A549 (cell line): ENCODE data around the gene ATP1B3.

Experiments used
- CBX2 ChIP-seq: fragments of 200-600 bp; sonication (generic); IDR thresholded peaks from 2 replicates; pipeline ENCODE4 v1.6.1; 2016; ENCODE audit warnings: low read depth, mild to moderate bottlenecking, borderline replicate concordance
- CTCF ChIP-seq: fragments of >200 bp; sonication (Bioruptor Twin); formaldehyde crosslinking; IDR thresholded peaks from 3 replicates; pipeline ENCODE4 v1.5.1; 2016
- SREBF2 ChIP-seq: fragments of 450-650 bp; IDR thresholded peaks from 2 replicates; pipeline ENCODE4 v1.6.1; 2014; ENCODE audit warnings: mild to moderate bottlenecking, moderate library complexity
- USF2 ChIP-seq: fragments of 450-650 bp; IDR thresholded peaks from 2 replicates; pipeline ENCODE4 v1.6.1; 2014; ENCODE audit warnings: antibody characterized with exemption

- TF ChIP-seq CBX2 (no peak), USF2 (no peak), CTCF (no peak), SREBF2 (no peak)
Measured at GRCh38 chr3:141853081-141853601, 23.3 kb upstream of the ATP1B3 start.
